Suprapubic skin (tissue), 4 donors: ENCODE measurements around the gene PLPP1. TPM values are rescaled to one million over a fixed set of nuclear protein-coding genes. Genes with fewer than 3 reads are reported as not detected.

Source experiments
- DNase-seq, 2 donors: peaks; one replicate each; pipeline ENCODE4 v3.0.0-alpha.2; 2019; ENCODE audit warnings: low spot score in 2 of 2
- H3K27ac ChIP-seq: fragments of 200-600 bp; sonication (generic); one replicate; pipeline ENCODE4 v1.5.1; 2019
- H3K27me3 ChIP-seq: fragments of 200-600 bp; sonication (generic); one replicate; pipeline ENCODE4 v1.5.1; 2019
- H3K36me3 ChIP-seq: fragments of 200-600 bp; sonication (generic); one replicate; pipeline ENCODE4 v1.5.1; 2019
- H3K4me1 ChIP-seq: fragments of 200-600 bp; sonication (generic); one replicate; pipeline ENCODE4 v1.5.1; 2019
- H3K4me3 ChIP-seq: fragments of 200-600 bp; sonication (generic); one replicate; pipeline ENCODE4 v1.5.1; 2019; ENCODE audit warnings: mild to moderate bottlenecking
- H3K9me3 ChIP-seq: fragments of 200-600 bp; sonication (generic); one replicate; pipeline ENCODE4 v1.5.1; 2019
- EP300 ChIP-seq: sonication (generic); formaldehyde crosslinking; IDR thresholded peaks from one replicate; pipeline ENCODE4 v1.6.1; 2017; ENCODE audit warnings: antibody characterized with exemption
- POLR2A ChIP-seq, 2 donors: fragments of 450-650 bp; IDR thresholded peaks; one replicate each; pipeline ENCODE4 v1.6.1; 2017; ENCODE audit warnings: antibody characterized with exemption in 2 of 2, mild to moderate bottlenecking in 2 of 2, moderate library complexity in 2 of 2
- POLR2AphosphoS5 ChIP-seq, 3 donors: sonication (generic); formaldehyde crosslinking; IDR thresholded peaks; one replicate each; pipeline ENCODE4 v1.6.1; 2017; ENCODE audit warnings: antibody characterized with exemption in 3 of 3
- WGBS: methylation state at CpG from one replicate; pipeline ENCODE4 v1.1.5; 2018; 5-methylcytosine and 5-hydroxymethylcytosine counted together
- total RNA-seq, 4 donors: library from RNA; depleted of rRNA; stranded (reverse); fragments of >200 nt; gene quantifications; one replicate each; pipeline ENCODE4 v1.1.0, GENCODE V29; 2016
- TF ChIP-seq, protein P1 (sequence below), 2 donors: fragments of 200-600 bp in 1 of 2; fragments of 450-650 bp in 1 of 2; sonication (generic) in 1 of 2; IDR thresholded peaks; one replicate each; pipeline ENCODE4 v1.5.1; 2016 to 2019; ENCODE audit warnings: antibody characterized with exemption in 2 of 2, mild to moderate bottlenecking in 1 of 2, moderate library complexity in 1 of 2

The PLPP1 gene
- total RNA-seq, 4 donors from 2014 or later: 57.8 to 81.6 (median 69.1) TPM

DNA sequence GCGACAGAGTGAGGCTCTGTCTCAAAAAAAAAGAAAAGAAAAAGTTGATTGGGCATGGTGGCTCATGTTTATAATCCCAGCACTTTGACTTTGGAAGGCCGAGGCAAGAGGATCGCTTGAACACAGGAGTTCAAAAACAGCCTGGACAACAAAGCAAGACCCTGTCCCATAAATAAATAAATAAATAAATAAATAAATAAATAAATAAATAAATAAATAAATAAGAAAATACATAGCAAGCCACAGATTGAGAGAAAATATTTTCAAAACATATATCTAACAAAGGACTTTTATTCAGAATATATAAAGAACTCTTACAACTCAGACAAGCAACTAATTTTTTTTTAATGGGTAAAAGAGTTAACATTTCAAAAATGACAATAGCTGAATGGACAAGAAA, 71.2 kb downstream of the PLPP1 start:
- no peak overlapping the region for H3K4me3 ChIP-seq
- H3K9me3 ChIP-seq: no peaks in the 10 kb centered on the region
- H3K27me3 ChIP-seq: no peaks in the 10 kb centered on the region
- no peak for TF ChIP-seq POLR2AphosphoS5 (IDR thresholded peaks at IDR 0.05)
- TF ChIP-seq POLR2A (IDR thresholded peaks at IDR 0.05): no peak
- no peak for TF ChIP-seq EP300
- TF ChIP-seq, protein P1, sequence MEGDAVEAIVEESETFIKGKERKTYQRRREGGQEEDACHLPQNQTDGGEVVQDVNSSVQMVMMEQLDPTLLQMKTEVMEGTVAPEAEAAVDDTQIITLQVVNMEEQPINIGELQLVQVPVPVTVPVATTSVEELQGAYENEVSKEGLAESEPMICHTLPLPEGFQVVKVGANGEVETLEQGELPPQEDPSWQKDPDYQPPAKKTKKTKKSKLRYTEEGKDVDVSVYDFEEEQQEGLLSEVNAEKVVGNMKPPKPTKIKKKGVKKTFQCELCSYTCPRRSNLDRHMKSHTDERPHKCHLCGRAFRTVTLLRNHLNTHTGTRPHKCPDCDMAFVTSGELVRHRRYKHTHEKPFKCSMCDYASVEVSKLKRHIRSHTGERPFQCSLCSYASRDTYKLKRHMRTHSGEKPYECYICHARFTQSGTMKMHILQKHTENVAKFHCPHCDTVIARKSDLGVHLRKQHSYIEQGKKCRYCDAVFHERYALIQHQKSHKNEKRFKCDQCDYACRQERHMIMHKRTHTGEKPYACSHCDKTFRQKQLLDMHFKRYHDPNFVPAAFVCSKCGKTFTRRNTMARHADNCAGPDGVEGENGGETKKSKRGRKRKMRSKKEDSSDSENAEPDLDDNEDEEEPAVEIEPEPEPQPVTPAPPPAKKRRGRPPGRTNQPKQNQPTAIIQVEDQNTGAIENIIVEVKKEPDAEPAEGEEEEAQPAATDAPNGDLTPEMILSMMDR (IDR thresholded peaks at IDR 0.05): no peak
- WGBS: 93% methylated on average over 3 of the region's 3 CpGs
- H3K36me3 ChIP-seq: peaks cover 3% of the 10 kb centered on the region
- H3K4me1 ChIP-seq: no peaks in the 10 kb centered on the region
- DNase-seq: no peak
- H3K27ac ChIP-seq: no peak overlapping the region

DNA sequence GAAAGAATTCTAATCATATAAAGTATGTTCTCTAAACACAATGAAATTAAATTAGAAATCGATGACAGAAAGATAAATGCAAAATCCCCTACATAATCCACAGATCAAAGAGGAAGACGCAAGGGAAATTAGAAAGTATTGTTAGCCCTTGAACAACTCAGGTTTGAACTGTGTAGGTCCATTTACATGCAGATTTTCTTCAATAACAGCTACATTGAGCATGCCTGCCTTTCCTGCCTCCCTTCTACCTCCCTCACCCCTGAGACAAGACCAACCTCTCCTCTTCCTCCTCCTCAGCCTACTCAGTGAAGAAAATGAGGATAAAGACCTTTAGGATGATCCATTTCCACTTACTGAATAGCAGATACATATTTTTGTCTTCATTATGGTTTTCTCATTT, 75.2 kb downstream of the PLPP1 start:
- Histone ChIP-seq H3K9me3 (no peaks in the 10 kb centered on the region), H3K36me3 (no peaks in the 10 kb centered on the region), H3K4me1 (no peaks in the 10 kb centered on the region), H3K4me3 (no peak overlapping the region), H3K27me3 (no peaks in the 10 kb centered on the region), H3K27ac (no peak overlapping the region)
- DNase-seq: no peak
- TF ChIP-seq POLR2AphosphoS5 (IDR thresholded peaks at IDR 0.05) (no peak), POLR2A (IDR thresholded peaks at IDR 0.05) (no peak), EP300 (no peak)
- TF ChIP-seq, protein P1 (IDR thresholded peaks at IDR 0.05): no peak
- WGBS: 93% methylated on average over 2 of the region's 2 CpGs

DNA sequence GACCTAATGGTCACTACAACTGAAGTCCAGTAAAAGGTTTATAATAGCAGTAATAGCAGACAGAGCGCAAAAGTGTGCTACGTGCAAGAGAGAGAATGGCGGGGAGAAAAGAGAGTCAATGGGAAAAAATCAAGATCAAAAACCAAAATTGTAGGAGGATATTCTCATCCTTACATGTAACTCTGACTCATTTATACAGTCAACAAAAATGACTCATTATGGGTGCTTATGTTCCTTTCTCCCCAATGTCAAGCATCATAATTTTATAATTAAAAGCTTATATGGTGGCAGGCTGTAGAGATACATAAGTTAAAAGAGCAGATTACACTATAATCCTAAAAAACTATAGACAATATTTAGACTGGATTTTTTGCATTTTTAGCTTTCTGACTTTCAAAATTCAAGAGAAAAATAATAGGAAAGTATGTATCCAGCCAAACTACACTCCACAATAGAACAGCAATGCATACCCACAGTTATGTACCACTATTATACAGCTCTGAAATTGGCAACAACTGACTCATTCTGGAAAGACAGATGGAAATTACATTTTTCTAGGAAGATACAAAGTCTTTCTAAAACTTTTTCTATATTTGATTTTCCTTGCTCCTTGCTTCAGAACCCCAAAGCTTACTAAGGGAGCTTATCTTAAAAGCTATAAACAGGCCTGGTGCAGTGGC, 78.4 kb downstream of the PLPP1 start:
- no peaks in the 10 kb centered on the region for H3K4me1 ChIP-seq
- H3K36me3 ChIP-seq: no peaks in the 10 kb centered on the region
- no peak for TF ChIP-seq POLR2AphosphoS5 (IDR thresholded peaks at IDR 0.05)
- no peak for TF ChIP-seq EP300
- TF ChIP-seq, protein P1 (IDR thresholded peaks at IDR 0.05): no peak
- no peak for TF ChIP-seq POLR2A (IDR thresholded peaks at IDR 0.05)
- no peaks in the 10 kb centered on the region for H3K9me3 ChIP-seq
- DNase-seq: no peak
- no peak overlapping the region for H3K27ac ChIP-seq
- H3K27me3 ChIP-seq: no peaks in the 10 kb centered on the region
- 95% methylated on average over 3 of the region's 3 CpGs for WGBS
- no peak overlapping the region for H3K4me3 ChIP-seq

DNA sequence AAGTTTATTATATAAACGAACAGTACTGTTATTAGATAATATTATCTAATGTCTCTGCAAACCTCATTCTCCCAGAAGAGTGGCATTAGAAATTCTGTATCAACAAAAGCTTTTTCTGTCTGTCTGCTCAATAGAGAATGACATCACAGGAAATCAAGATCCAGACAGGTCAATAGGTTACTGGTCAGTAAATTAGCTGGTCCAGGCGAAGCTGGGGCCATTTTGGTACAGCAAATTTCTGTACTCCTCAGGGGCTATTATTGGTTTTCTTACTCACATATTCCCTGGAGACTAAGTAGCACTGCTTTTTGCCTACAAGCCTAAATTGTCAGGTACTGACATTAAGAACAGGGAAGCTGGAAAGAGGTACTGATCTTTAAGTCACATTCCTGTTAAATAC, 80.5 kb downstream of the PLPP1 start:
- no peak for DNase-seq
- no peak overlapping the region for H3K27ac ChIP-seq
- TF ChIP-seq POLR2AphosphoS5 (IDR thresholded peaks at IDR 0.05): no peak
- TF ChIP-seq, protein P1 (IDR thresholded peaks at IDR 0.05): no peak
- no peak for TF ChIP-seq EP300
- TF ChIP-seq POLR2A (IDR thresholded peaks at IDR 0.05): no peak
- no peaks in the 10 kb centered on the region for H3K9me3 ChIP-seq
- no peaks in the 10 kb centered on the region for H3K27me3 ChIP-seq
- 85% methylated on average over 2 of the region's 2 CpGs for WGBS
- H3K4me3 ChIP-seq: no peak overlapping the region
- H3K36me3 ChIP-seq: no peaks in the 10 kb centered on the region
- H3K4me1 ChIP-seq: no peaks in the 10 kb centered on the region

DNA sequence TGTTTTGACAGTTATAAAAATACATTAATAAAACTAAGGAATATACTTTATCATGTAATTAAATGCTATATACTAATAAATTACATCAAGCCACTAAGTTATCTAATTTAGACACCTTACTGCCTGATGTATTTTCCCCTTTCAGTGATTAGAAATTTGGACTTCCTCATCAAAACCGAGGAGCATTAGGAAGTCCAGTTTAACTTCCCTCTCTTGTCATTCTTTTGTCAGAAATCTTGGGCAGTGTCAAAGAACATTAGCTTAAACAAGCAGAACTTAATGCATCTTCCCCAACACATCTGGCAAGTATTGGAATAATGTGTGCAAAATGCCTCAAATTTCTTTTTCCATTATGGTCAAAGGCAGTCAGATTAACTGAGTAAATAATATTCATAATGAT, 81.6 kb downstream of the PLPP1 start:
- H3K4me3 ChIP-seq: no peak overlapping the region
- no peaks in the 10 kb centered on the region for H3K27me3 ChIP-seq
- no peak for DNase-seq
- H3K36me3 ChIP-seq: no peaks in the 10 kb centered on the region
- 54% methylated on average over 1 of the region's 1 CpG for WGBS
- TF ChIP-seq POLR2AphosphoS5 (IDR thresholded peaks at IDR 0.05) (no peak), EP300 (no peak)
- TF ChIP-seq, protein P1 (IDR thresholded peaks at IDR 0.05): no peak
- H3K4me1 ChIP-seq: no peaks in the 10 kb centered on the region
- no peak overlapping the region for H3K27ac ChIP-seq
- no peaks in the 10 kb centered on the region for H3K9me3 ChIP-seq
